ENCODE measurements around the gene METTL18. TPM values are rescaled to one million over a fixed set of nuclear protein-coding genes. Genes with fewer than 3 reads are reported as not detected.

The METTL18 gene
- total and polyA plus RNA-seq, 12 donors = 2.2 to 6.6 (median 5.6) TPM

GRCh38 chr1:169834869-169835268, 40.2 kb upstream of the METTL18 start:
- Histone ChIP-seq H3K9me3 (peaks cover 0 to 12% (median 0%) of the 10 kb centered on the region in 11 donors), H3K27ac (no peak overlapping the region), H3K4me3 (no peak overlapping the region), H3K27me3 (no peaks in the 10 kb centered on the region), H3K36me3 (peaks cover 0 to 82% (median 5%) of the 10 kb centered on the region in 9 donors), H3K4me1 (no peaks in the 10 kb centered on the region)
- DNase-seq (no peak), ATAC-seq (no peak)
- no peak for TF ChIP-seq CTCF (IDR thresholded peaks at IDR 0.05)
- intact Hi-C loops (cut with DNase I) = no loop called here
- WGBS, 2 donors = 96 to 99% methylated on average over 1 of the region's 1 CpG

GRCh38 chr1:169833179-169833901, 38.6 kb upstream of the METTL18 start:
- Histone ChIP-seq H3K36me3 (peaks cover 0 to 82% (median 6%) of the 10 kb centered on the region in 9 donors), H3K27me3 (no peaks in the 10 kb centered on the region), H3K9me3 (no peaks in the 10 kb centered on the region), H3K27ac (no peak overlapping the region), H3K4me3 (no peak overlapping the region), H3K4me1 (no peaks in the 10 kb centered on the region)
- DNase-seq = no peak
- 89 to 94% methylated on average over 4 of the region's 4 CpGs for WGBS, 2 donors
- TF ChIP-seq CTCF (IDR thresholded peaks at IDR 0.05) = no peak
- intact Hi-C loops (cut with DNase I) = no loop called here
- no peak for ATAC-seq

GRCh38 chr1:169829671-169830070, 35.0 kb upstream of the METTL18 start:
- Histone ChIP-seq H3K36me3 (peaks cover 0 to 93% (median 18%) of the 10 kb centered on the region in 9 donors), H3K27ac (no peak overlapping the region), H3K4me3 (no peak overlapping the region), H3K4me1 (no peaks in the 10 kb centered on the region), H3K27me3 (no peaks in the 10 kb centered on the region), H3K9me3 (no peaks in the 10 kb centered on the region)
- no peak for ATAC-seq
- no peak for DNase-seq
- intact Hi-C loops (cut with DNase I) = no loop called here
- 98% methylated on average over 1 of the region's 1 CpG for WGBS, 2 donors
- TF ChIP-seq CTCF (IDR thresholded peaks at IDR 0.05) = no peak

- Histone ChIP-seq H3K27me3 (no peaks in the 10 kb centered on the region), H3K27ac (no peak overlapping the region), H3K4me3 (no peak overlapping the region), H3K4me1 (no peaks in the 10 kb centered on the region), H3K36me3 (peaks cover 0 to 79% (median 12%) of the 10 kb centered on the region in 9 donors), H3K9me3 (no peaks in the 10 kb centered on the region)
- ATAC-seq (no peak), DNase-seq (no peak)
- WGBS, 2 donors = 99 to 100% methylated on average over 3 of the region's 3 CpGs
- intact Hi-C loops (cut with DNase I) = no loop called here
- no peak for TF ChIP-seq CTCF (IDR thresholded peaks at IDR 0.05)
Measured at GRCh38 chr1:169824153-169824552, 29.4 kb upstream of the METTL18 start.
